ENCODE measurements around the gene UHRF1. TPM values are rescaled to one million over a fixed set of nuclear protein-coding genes. Genes with fewer than 3 reads are reported as not detected.
A peak's percentile ranks its signal among the peaks of the same experiment; 100 is the strongest.
"Not testable (repeated sequence)": the region's sequence is repeated elsewhere in the genome, so short reads cannot be mapped to it uniquely, and the experiment has no call there.

Gene UHRF1
- polyA plus RNA-seq, 3 donors: 32.3 to 43.5 (median 42.6) TPM

- no peak for DNase-seq
These were observed 18.2 kb upstream of the UHRF1 start for GRCh38 chr19:4891066-4891465.

GRCh38 chr19:4892962-4893361, 16.3 kb upstream of the UHRF1 start:
- DNase-seq: not testable (repeated sequence)

- no peak for DNase-seq
These were observed 12.9 kb upstream of the UHRF1 start for GRCh38 chr19:4896372-4896771.

GRCh38 chr19:4897146-4897545, 12.2 kb upstream of the UHRF1 start:
- no peak for DNase-seq

GRCh38 chr19:4900879-4901278, 8.4 kb upstream of the UHRF1 start:
- DNase-seq: not testable (repeated sequence)

GRCh38 chr19:4902796-4903195, 6.5 kb upstream of the UHRF1 start, which contains the start of gene ARRDC5:
TSS of gene ARRDC5 (minus strand) at chr19:4902896. CDS start at chr19:4902825, 71 bp downstream.
- DNase-seq: no peak

- DNase-seq: no peak
These were observed 4.8 kb upstream of the UHRF1 start for GRCh38 chr19:4904481-4904880.

GRCh38 chr19:4906963-4907362, 2.3 kb upstream of the UHRF1 start:
- no peak for DNase-seq

- DNase-seq: peak; percentile 80
These were observed 941 bp upstream of the UHRF1 start for GRCh38 chr19:4908360-4908759.

GRCh38 chr19:4908781-4909155, 533 bp upstream of the UHRF1 start:
- DNase-seq: no peak

GRCh38 chr19:4909897-4910593, 744 bp downstream of the UHRF1 start:
- DNase-seq: peak; percentile 92

GRCh38 chr19:4910594-4911281, 1.4 kb downstream of the UHRF1 start:
- DNase-seq: no peak

- DNase-seq: no peak
These were observed 2.0 kb downstream of the UHRF1 start for GRCh38 chr19:4911314-4911713.

GRCh38 chr19:4911786-4912672, 2.7 kb downstream of the UHRF1 start:
- peak; percentile 65 for DNase-seq

- no peak for DNase-seq
These were observed 4.9 kb downstream of the UHRF1 start for GRCh38 chr19:4913996-4914735.

GRCh38 chr19:4914736-4915501, 5.6 kb downstream of the UHRF1 start:
- DNase-seq: no peak

GRCh38 chr19:4916292-4917082, 7.2 kb downstream of the UHRF1 start:
- DNase-seq: no peak

- DNase-seq: no peak
These were observed 13.4 kb downstream of the UHRF1 start for GRCh38 chr19:4922530-4923275.

- DNase-seq: no peak
These were observed 14.0 kb downstream of the UHRF1 start for GRCh38 chr19:4923276-4923747.

Measured in renal pelvis (tissue), 4 donors.